Stimulated activated naive CD8-positive, alpha-beta T cell treated with anti-CD3 and anti-CD28 coated beads, Interleukin-15, Interleukin-2, amounts not matched to agents 100 U/mL and 50 U/mL, for 24 hours (primary cell): ENCODE results near the gene SKAP1.
A peak's percentile ranks its signal among the peaks of the same experiment; 100 is the strongest.
"Not testable (repeated sequence)": the region's sequence is repeated elsewhere in the genome, so short reads cannot be mapped to it uniquely, and the experiment has no call there.

Source experiments
- ATAC-seq: fragments of 150-1000 bp; cut with Tn5 transposase; one replicate; pipeline ENCODE4 v1.10.0; 2021
- DNase-seq: peaks from one replicate; pipeline ENCODE4 v3.0.0; 2021

Gene SKAP1

GRCh38 chr17:48429638-48430586 lies at the start of gene SKAP1:
TSS of gene SKAP1 (minus strand) at chr17:48430214.
- ATAC-seq (peak; percentile 53), DNase-seq (peak; percentile 70)

- ATAC-seq (no peak), DNase-seq (no peak)
These were observed 49.0 kb upstream of the SKAP1 start for GRCh38 chr17:48479014-48479402.

- peak; percentile 29 for DNase-seq
These were observed 48.4 kb upstream of the SKAP1 start for GRCh38 chr17:48478224-48479013.

GRCh38 chr17:48477221-48477620 lies 47.2 kb upstream of the SKAP1 start:
- ATAC-seq (no peak), DNase-seq (no peak)

More at GRCh38 chr17:48478224-48479013, 48.4 kb upstream of the SKAP1 start:
- peak; percentile 92 for ATAC-seq

- ATAC-seq (no peak), DNase-seq (no peak)
These were observed 42.6 kb upstream of the SKAP1 start for GRCh38 chr17:48472411-48473281.

GRCh38 chr17:48471817-48472410 lies 41.9 kb upstream of the SKAP1 start:
- ATAC-seq (no peak), DNase-seq (no peak)

- ATAC-seq, result no peak
- DNase-seq, result no peak
These were observed 40.5 kb upstream of the SKAP1 start for GRCh38 chr17:48470388-48471034.

GRCh38 chr17:48469227-48469626 lies 39.2 kb upstream of the SKAP1 start:
- ATAC-seq, result no peak
- DNase-seq, result no peak

- ATAC-seq, result no peak
- no peak for DNase-seq
These were observed 38.3 kb upstream of the SKAP1 start for GRCh38 chr17:48468299-48468698.

- DNase-seq, result no peak
- no peak for ATAC-seq
These were observed 35.9 kb upstream of the SKAP1 start for GRCh38 chr17:48465884-48466283.

- ATAC-seq, result no peak
- DNase-seq, result no peak
These were observed 33.5 kb upstream of the SKAP1 start for GRCh38 chr17:48463526-48463925.

- DNase-seq, result no peak
- ATAC-seq, result no peak
These were observed 32.9 kb upstream of the SKAP1 start for GRCh38 chr17:48462946-48463345.

- ATAC-seq, result no peak
- no peak for DNase-seq
These were observed 30.0 kb upstream of the SKAP1 start for GRCh38 chr17:48460052-48460451.

- ATAC-seq, result no peak
- DNase-seq, result no peak
These were observed 29.2 kb upstream of the SKAP1 start for GRCh38 chr17:48459070-48459844.

GRCh38 chr17:48457080-48457836 lies 27.2 kb upstream of the SKAP1 start:
- peak; percentile 77 for DNase-seq
- peak; percentile 80 for ATAC-seq

- DNase-seq (peak; percentile 33), ATAC-seq (peak; percentile 70)
These were observed 26.6 kb upstream of the SKAP1 start for GRCh38 chr17:48456589-48456988.

GRCh38 chr17:48455791-48456190 lies 25.8 kb upstream of the SKAP1 start:
- DNase-seq, result no peak
- no peak for ATAC-seq

- no peak for ATAC-seq
- no peak for DNase-seq
These were observed 23.4 kb upstream of the SKAP1 start for GRCh38 chr17:48453447-48453846.

- ATAC-seq, result no peak
These were observed 21.5 kb upstream of the SKAP1 start for GRCh38 chr17:48451489-48451888.

GRCh38 chr17:48449335-48449734 lies 19.3 kb upstream of the SKAP1 start:
- DNase-seq, ATAC-seq: not testable (repeated sequence)

More at GRCh38 chr17:48451489-48451888, 21.5 kb upstream of the SKAP1 start:
- DNase-seq, result no peak
